GM20000 (cell line): ENCODE data around the gene LAMP5.

ENCODE experiments used
- DNase-seq: peaks from one replicate; pipeline ENCODE4 v3.0.0; 2012; ENCODE audit warnings: low spot score
- CTCF ChIP-seq: IDR thresholded peaks from 2 replicates; pipeline ENCODE4 v1.5.1; 2012; ENCODE audit warnings: mild to moderate bottlenecking, control low read depth; ENCODE audit errors: extremely low read depth, missing control alignments

The LAMP5 gene

GRCh38 chr20:9514461-9515213 lies at the start of gene LAMP5:
TSS of gene LAMP5 (plus strand) at chr20:9514590. CDS start at chr20:9514853, 263 bp downstream.
- no peak for DNase-seq
- TF ChIP-seq CTCF = no peak

- TF ChIP-seq CTCF = peak; percentile 41
- peak; percentile 7 for DNase-seq
These were observed 46.4 kb upstream of the LAMP5 start for GRCh38 chr20:9467995-9468394.

- DNase-seq = no peak
- TF ChIP-seq CTCF = no peak
These were observed 39.5 kb upstream of the LAMP5 start for GRCh38 chr20:9474835-9475415.

GRCh38 chr20:9475456-9475855 lies 38.9 kb upstream of the LAMP5 start:
- no peak for DNase-seq
- TF ChIP-seq CTCF = no peak

- no peak for TF ChIP-seq CTCF
- DNase-seq = no peak
These were observed 38.2 kb upstream of the LAMP5 start for GRCh38 chr20:9476174-9476573.

GRCh38 chr20:9476637-9477036 lies 37.8 kb upstream of the LAMP5 start:
- no peak for TF ChIP-seq CTCF
- no peak for DNase-seq

DNA sequence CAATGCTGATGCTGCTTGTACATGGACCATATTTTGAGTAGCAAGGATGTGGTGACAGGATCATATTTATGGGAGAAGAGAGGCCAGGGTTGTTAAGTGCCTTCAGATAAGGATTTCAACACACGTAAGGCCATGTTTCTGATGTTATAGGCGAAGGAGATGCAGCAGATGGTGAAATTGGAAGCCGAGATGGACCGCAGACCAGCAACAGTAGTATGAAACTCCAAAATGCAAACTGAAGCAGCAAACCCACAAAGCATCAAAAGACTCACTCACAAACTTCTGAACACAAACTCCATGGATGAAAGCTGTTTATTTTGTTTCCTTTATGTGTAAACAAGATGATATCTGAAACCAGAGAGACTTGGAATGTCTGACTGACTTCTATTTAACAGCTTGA lies 35.6 kb upstream of the LAMP5 start:
- no peak for DNase-seq
- no peak for TF ChIP-seq CTCF
